ENCODE measurements around the gene MOV10L1. TPM values are rescaled to one million over a fixed set of nuclear protein-coding genes. Genes with fewer than 3 reads are reported as not detected.

The MOV10L1 gene
- total RNA-seq, 1 donor from 2014 or later, result 0.10 TPM

DNA sequence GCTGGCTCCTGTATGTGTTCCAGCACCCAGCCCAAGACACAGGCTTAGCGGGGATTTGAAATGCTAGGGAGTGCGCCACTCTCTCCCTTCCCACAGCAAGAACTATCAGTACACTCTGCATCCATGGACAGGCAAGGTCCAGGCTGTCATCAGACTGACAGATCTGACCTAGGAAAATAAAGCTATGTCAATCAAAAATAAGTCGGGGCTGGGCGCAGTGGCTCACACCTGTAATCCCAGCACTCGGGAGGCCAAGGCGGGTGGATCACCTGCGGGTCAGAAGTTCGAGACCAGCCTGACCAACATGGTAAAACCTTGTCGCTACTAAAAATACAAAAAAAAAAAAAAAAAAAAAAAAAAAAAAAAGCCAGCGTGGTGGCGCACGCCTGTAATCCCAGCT lies 1.7 kb upstream of the MOV10L1 start:
- TF ChIP-seq, protein P1, sequence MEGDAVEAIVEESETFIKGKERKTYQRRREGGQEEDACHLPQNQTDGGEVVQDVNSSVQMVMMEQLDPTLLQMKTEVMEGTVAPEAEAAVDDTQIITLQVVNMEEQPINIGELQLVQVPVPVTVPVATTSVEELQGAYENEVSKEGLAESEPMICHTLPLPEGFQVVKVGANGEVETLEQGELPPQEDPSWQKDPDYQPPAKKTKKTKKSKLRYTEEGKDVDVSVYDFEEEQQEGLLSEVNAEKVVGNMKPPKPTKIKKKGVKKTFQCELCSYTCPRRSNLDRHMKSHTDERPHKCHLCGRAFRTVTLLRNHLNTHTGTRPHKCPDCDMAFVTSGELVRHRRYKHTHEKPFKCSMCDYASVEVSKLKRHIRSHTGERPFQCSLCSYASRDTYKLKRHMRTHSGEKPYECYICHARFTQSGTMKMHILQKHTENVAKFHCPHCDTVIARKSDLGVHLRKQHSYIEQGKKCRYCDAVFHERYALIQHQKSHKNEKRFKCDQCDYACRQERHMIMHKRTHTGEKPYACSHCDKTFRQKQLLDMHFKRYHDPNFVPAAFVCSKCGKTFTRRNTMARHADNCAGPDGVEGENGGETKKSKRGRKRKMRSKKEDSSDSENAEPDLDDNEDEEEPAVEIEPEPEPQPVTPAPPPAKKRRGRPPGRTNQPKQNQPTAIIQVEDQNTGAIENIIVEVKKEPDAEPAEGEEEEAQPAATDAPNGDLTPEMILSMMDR (conservative IDR thresholded peaks at IDR 0.05), result no peak
- Mint-ChIP-seq H3K9me3 (no peaks in the 10 kb centered on the region), H3K4me1 (ENCODE audit: unreplicated experiment) (peaks cover 8% of the 10 kb centered on the region), H3K36me3 (no peaks in the 10 kb centered on the region), H3K4me3 (no peak overlapping the region), H3K27me3 (peaks cover 10% of the 10 kb centered on the region), H3K27ac (no peak overlapping the region)
- DNase-seq (ENCODE audit: extremely low spot score, unreplicated experiment), result no peak

DNA sequence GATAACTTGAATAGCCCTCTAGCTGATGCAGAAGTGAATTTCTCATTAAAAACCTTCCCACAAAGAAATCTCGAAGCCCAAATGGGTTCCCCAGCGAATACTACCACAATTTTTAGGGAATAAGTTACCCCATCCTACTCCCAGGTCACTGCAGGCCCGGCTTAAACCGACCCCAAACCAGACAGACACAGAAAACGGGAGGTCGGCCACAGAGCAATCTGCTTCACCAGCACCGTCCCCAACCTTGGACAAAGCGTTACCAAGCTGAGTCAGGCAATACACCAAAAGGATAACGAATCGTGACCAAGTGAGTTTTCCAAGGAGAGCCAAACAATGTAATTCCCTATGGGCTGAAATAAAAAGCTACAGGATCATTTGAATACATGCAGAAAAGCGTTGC lies 575 bp upstream of the MOV10L1 start:
- H3K4me3 Mint-ChIP-seq, result no peak overlapping the region
- no peak overlapping the region for H3K27ac Mint-ChIP-seq
- TF ChIP-seq, protein P1 (conservative IDR thresholded peaks at IDR 0.05), result no peak
- no peak for DNase-seq (ENCODE audit: extremely low spot score, unreplicated experiment)
- peaks cover 9% of the 10 kb centered on the region for H3K27me3 Mint-ChIP-seq
- H3K9me3 Mint-ChIP-seq, result no peaks in the 10 kb centered on the region
- H3K36me3 Mint-ChIP-seq, result no peaks in the 10 kb centered on the region
- peaks cover 6% of the 10 kb centered on the region for H3K4me1 Mint-ChIP-seq (ENCODE audit: unreplicated experiment)

DNA sequence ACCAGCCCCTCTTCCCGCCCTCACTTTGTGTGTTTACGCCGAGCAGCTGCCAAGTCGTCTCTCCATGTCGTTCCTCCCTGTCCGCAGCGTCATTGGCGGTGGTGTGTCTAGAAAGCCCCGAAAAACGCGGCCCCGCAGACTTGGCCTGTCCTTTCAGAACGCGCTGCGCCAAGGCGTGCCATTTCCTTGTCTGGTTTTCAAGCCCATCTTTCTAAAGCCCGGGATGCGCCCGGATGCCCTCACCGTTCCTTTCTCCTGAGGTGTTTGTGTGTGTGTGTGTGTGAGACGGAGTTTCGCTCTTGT lies 557 bp downstream of the MOV10L1 start:
- Mint-ChIP-seq H3K4me1 (ENCODE audit: unreplicated experiment) (peaks cover 1% of the 10 kb centered on the region), H3K4me3 (no peak overlapping the region), H3K27me3 (peaks cover 5% of the 10 kb centered on the region), H3K27ac (no peak overlapping the region), H3K9me3 (no peaks in the 10 kb centered on the region), H3K36me3 (no peaks in the 10 kb centered on the region)
- TF ChIP-seq, protein P1 (conservative IDR thresholded peaks at IDR 0.05), result no peak
- DNase-seq (ENCODE audit: extremely low spot score, unreplicated experiment), result no peak

DNA sequence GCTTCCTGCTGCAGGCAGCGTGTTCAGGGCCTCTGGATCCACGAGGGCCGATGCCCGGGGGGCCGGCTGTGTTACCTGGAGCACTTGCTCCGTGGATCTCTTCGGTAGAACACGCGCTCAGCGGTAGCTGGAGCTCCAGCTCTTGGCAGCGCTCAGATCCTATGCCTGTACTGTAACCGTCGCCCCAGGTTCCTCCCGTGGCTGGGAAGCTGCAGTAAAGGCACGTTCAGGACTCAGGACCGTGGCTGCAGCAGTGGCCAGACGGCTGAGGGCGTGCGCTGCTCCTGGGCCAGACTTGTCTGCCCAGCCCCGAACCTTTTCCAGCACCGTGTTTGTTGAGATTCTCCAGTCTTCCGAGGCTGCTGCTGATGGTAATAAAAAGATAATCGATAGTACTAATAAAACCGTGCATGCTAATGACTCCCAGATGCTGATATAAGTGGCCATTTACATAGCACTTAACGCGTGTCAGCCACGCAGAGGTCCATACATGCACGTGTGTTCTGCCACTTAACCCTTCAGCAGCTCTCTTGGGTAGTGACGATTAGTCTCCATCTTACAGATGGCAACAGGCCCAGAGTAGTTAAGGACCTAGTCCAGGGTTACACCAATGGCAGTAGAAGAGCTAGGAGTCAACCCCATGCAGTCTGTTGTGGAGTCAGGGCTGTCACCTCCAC lies 1.4 kb downstream of the MOV10L1 start:
- TF ChIP-seq, protein P1 (conservative IDR thresholded peaks at IDR 0.05), result no peak
- Mint-ChIP-seq H3K4me1 (ENCODE audit: unreplicated experiment) (no peaks in the 10 kb centered on the region), H3K27ac (no peak overlapping the region), H3K9me3 (no peaks in the 10 kb centered on the region), H3K4me3 (no peak overlapping the region), H3K27me3 (peaks cover 4% of the 10 kb centered on the region), H3K36me3 (no peaks in the 10 kb centered on the region)
- no peak for DNase-seq (ENCODE audit: extremely low spot score, unreplicated experiment)

DNA sequence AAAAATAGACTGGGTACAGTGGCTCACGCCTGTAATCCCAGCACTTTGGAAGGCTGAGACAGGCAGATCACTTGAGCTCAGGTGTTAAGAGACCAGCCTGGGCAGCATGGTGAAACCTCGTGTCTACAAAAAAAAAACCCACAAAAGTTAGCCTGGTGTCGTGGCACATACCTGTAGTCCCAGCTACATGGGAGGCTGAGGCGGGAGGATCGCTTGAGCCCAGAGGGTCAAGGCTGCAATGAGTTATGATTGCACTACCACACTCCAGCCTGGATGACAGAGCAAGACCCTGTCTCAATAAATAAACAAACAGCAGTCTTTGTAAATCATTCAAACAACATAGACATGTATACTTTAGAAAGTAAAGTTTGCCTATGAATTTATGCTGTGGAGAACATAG lies 2.5 kb downstream of the MOV10L1 start:
- H3K4me3 Mint-ChIP-seq, result no peak overlapping the region
- no peak overlapping the region for H3K27ac Mint-ChIP-seq
- TF ChIP-seq, protein P1 (conservative IDR thresholded peaks at IDR 0.05), result no peak

DNA sequence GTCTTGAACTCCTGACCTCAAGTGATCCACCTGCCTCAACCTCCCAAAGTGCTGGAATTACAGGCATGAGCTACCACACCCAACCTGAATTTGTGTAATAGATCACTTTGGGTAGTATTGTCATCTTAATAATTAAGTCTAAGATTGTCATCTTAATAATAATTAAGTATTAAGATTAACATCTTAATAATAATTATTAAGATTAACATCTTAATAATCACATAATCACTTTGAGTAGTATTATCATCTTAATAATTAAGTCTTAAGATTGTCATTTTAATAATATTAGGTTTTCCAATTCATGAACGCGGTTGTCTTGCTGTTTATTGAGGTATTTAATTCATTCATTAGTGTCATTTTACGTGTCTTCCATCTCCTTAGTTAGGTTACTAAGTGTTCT lies 8.2 kb downstream of the MOV10L1 start:
- TF ChIP-seq, protein P1 (conservative IDR thresholded peaks at IDR 0.05), result no peak
- Mint-ChIP-seq H3K27me3 (no peaks in the 10 kb centered on the region), H3K4me1 (ENCODE audit: unreplicated experiment) (no peaks in the 10 kb centered on the region), H3K9me3 (no peaks in the 10 kb centered on the region), H3K4me3 (no peak overlapping the region), H3K27ac (no peak overlapping the region), H3K36me3 (no peaks in the 10 kb centered on the region)
- no peak for DNase-seq (ENCODE audit: extremely low spot score, unreplicated experiment)

More for the DNA sequence above, 2.5 kb downstream of the MOV10L1 start:
- DNase-seq (ENCODE audit: extremely low spot score, unreplicated experiment), result no peak
- peaks cover under 1% of the 10 kb centered on the region for H3K27me3 Mint-ChIP-seq
- H3K36me3 Mint-ChIP-seq, result no peaks in the 10 kb centered on the region
- H3K4me1 Mint-ChIP-seq (ENCODE audit: unreplicated experiment), result no peaks in the 10 kb centered on the region
- H3K9me3 Mint-ChIP-seq, result no peaks in the 10 kb centered on the region
